ENCODE data around the gene PDLIM4. TPM values are rescaled to one million over a fixed set of nuclear protein-coding genes. Genes with fewer than 3 reads are reported as not detected.
A peak's percentile ranks its signal among the peaks of the same experiment; 100 is the strongest.

Gene PDLIM4
- total RNA-seq, 4 donors from 2014 or later, result 9.7 to 43.4 (median 19.7) TPM

GRCh38 chr5:132234684-132235062 lies 22.8 kb upstream of the PDLIM4 start:
- Histone ChIP-seq H3K36me3 (no peaks in the 10 kb centered on the region), H3K27ac (no peak overlapping the region), H3K27me3 (no peaks in the 10 kb centered on the region), H3K9me3 (no peaks in the 10 kb centered on the region), H3K4me3 (no peak overlapping the region), H3K4me1 (no peaks in the 10 kb centered on the region)
- WGBS, 2 donors (ENCODE audit: low coverage in 1 of 2), result 92 to 96% methylated on average over 2 of the region's 2 CpGs
- DNase-seq, result no peak
- no peak for TF ChIP-seq EP300 (IDR thresholded peaks at IDR 0.05; ENCODE audit: low read depth)
- in situ Hi-C loops (cut with MboI; ENCODE audit: low pct_ligation_motif_present in 1 of 4, low pct_unique_long_range_greater_than_20kb in 1 of 4, low sequenced_read_pairs in 3 of 4) (no loop called here), intact Hi-C loops (cut with DNase I; ENCODE audit: low total_unique reads) (loop anchor here (10.0 kb wide), 1 partner anchor 60 kb away; the partner anchor contains the start of gene SLC22A4)

DNA sequence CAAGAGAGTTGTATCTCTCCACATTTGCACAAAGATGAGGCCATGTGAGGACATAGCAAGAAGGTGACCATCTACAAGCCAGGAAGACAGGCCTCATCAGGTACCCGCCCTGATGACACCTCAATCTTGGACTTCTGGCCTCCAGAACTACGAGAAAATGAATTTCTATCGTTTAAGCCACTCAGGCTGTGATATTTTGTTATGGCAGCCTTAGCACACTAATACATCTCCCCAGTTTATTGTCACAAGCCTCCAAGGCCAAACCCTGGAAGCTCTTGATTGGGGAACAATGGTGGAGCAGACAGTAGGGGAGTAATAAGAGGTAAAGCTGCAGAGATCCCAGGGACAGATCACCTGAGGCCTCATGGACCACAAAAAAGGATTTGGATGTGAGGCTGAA lies 22.2 kb upstream of the PDLIM4 start:
- intact Hi-C loops (cut with DNase I; ENCODE audit: low total_unique reads), result loop anchor here (10.0 kb wide), 1 partner anchor 59 kb away; the partner anchor contains the start of gene SLC22A4
- Histone ChIP-seq H3K27ac (no peak overlapping the region), H3K4me3 (no peak overlapping the region), H3K9me3 (no peaks in the 10 kb centered on the region), H3K4me1 (no peaks in the 10 kb centered on the region), H3K27me3 (no peaks in the 10 kb centered on the region), H3K36me3 (no peaks in the 10 kb centered on the region)
- DNase-seq, result no peak
- in situ Hi-C loops (cut with MboI; ENCODE audit: low pct_ligation_motif_present in 1 of 4, low pct_unique_long_range_greater_than_20kb in 1 of 4, low sequenced_read_pairs in 3 of 4), result no loop called here
- 67 to 89% methylated on average over 1 to 3 of the region's 3 CpGs for WGBS, 2 donors (ENCODE audit: low coverage in 1 of 2)
- TF ChIP-seq CTCF (IDR thresholded peaks at IDR 0.05) (no peak), POLR2A (IDR thresholded peaks at IDR 0.05) (no peak), POLR2AphosphoS5 (IDR thresholded peaks at IDR 0.05) (no peak), EP300 (IDR thresholded peaks at IDR 0.05; ENCODE audit: low read depth) (no peak)

DNA sequence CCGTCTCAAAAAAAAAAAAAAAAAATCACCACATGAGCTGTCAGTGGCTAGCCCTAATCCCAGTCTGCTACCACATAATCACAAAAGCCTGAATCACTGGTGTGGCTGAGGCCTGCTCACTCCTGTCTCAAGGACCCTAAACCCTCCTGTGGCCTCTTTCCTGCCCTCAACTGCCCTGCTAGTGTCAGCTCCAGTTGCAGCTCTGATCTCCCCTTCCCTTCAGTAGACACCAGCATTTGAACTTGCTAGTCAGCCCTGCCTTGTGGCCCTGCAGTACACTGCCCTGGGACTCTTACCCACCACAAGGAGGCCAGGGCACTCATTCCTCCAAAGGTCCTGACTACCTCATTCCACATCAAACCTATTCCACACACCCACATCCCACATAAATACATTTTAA lies 20.4 kb upstream of the PDLIM4 start:
- Histone ChIP-seq H3K4me1 (no peaks in the 10 kb centered on the region), H3K4me3 (no peak overlapping the region), H3K27ac (no peak overlapping the region), H3K9me3 (no peaks in the 10 kb centered on the region), H3K36me3 (no peaks in the 10 kb centered on the region), H3K27me3 (no peaks in the 10 kb centered on the region)
- DNase-seq, result peak; percentile 3
- intact Hi-C loops (cut with DNase I; ENCODE audit: low total_unique reads), result loop anchor here (10.0 kb wide), 1 partner anchor 58 kb away; the partner anchor contains the start of gene SLC22A4
- TF ChIP-seq CTCF (IDR thresholded peaks at IDR 0.05) (no peak), POLR2AphosphoS5 (IDR thresholded peaks at IDR 0.05) (no peak), EP300 (IDR thresholded peaks at IDR 0.05; ENCODE audit: low read depth) (no peak), POLR2A (IDR thresholded peaks at IDR 0.05) (no peak)
- WGBS, 2 donors (ENCODE audit: low coverage in 1 of 2), result 95% methylated on average over 1 of the region's 1 CpG; no CpG with 5 or more reads in 1 of the 2 donors
- in situ Hi-C loops (cut with MboI; ENCODE audit: low pct_ligation_motif_present in 1 of 4, low pct_unique_long_range_greater_than_20kb in 1 of 4, low sequenced_read_pairs in 3 of 4), result no loop called here

- WGBS, 2 donors (ENCODE audit: low coverage in 1 of 2), result 93% methylated on average over 4 of the region's 4 CpGs; no CpG with 5 or more reads in 1 of the 2 donors
- no peaks in the 10 kb centered on the region for H3K27me3 ChIP-seq
- DNase-seq, result peak; percentile 1
- no peaks in the 10 kb centered on the region for H3K36me3 ChIP-seq
- intact Hi-C loops (cut with DNase I; ENCODE audit: low total_unique reads), result loop anchor here (10.0 kb wide), 1 partner anchor 57 kb away; the partner anchor contains the start of gene SLC22A4
- no peaks in the 10 kb centered on the region for H3K9me3 ChIP-seq
- in situ Hi-C loops (cut with MboI; ENCODE audit: low pct_ligation_motif_present in 1 of 4, low pct_unique_long_range_greater_than_20kb in 1 of 4, low sequenced_read_pairs in 3 of 4), result no loop called here
- no peak overlapping the region for H3K27ac ChIP-seq
- no peak overlapping the region for H3K4me3 ChIP-seq
- no peaks in the 10 kb centered on the region for H3K4me1 ChIP-seq
- no peak for TF ChIP-seq EP300 (IDR thresholded peaks at IDR 0.05; ENCODE audit: low read depth)
- TF ChIP-seq POLR2A (IDR thresholded peaks at IDR 0.05), result no peak
- TF ChIP-seq POLR2AphosphoS5 (IDR thresholded peaks at IDR 0.05), result no peak
- TF ChIP-seq CTCF (IDR thresholded peaks at IDR 0.05), result no peak
Measured at GRCh38 chr5:132237670-132238069, 19.8 kb upstream of the PDLIM4 start.
